A549 (cell line): ENCODE results near the gene ZNF354C. TPM values are rescaled to one million over a fixed set of nuclear protein-coding genes. Genes with fewer than 3 reads are reported as not detected.
A peak's percentile ranks its signal among the peaks of the same experiment; 100 is the strongest.

Source experiments
- ATAC-seq, 2 experiments: fragments of 200-7000 bp in 1 of 2; fragments of >200 bp in 1 of 2; cut with Nextera tagmentation in 1 of 2; cut with Tn5 transposase in 1 of 2; 3 replicates each; pipeline versions ENCODE4 v1.8.0 to v1.9.1; 2018 to 2020; ENCODE audit warnings: mild to moderate bottlenecking in 1 of 2, moderate library complexity in 1 of 2
- CTCF ChIA-PET: fragments of 300-600 bp; sonication (Branson Sonifier 250); formaldehyde crosslinking; extraction: SDS; loops from one replicate; lab custom pipeline; 2021; ENCODE audit warnings: antibody characterized with exemption, inconsistent platforms; lab: Yijun Ruan, JAX
- POLR2A ChIA-PET: fragments of 350-600 bp; formaldehyde crosslinking; extraction: SDS; loops from one replicate; lab custom pipeline; 2021; ENCODE audit warnings: antibody characterized with exemption, inconsistent platforms; lab: Yijun Ruan, JAX
- DNase-seq, 2 experiments: peaks; one replicate each; pipeline versions ENCODE4 v3.0.0 to v3.0.0-alpha.2; 2011 to 2016; ENCODE audit warnings: low read depth in 1 of 2, low spot score in 1 of 2
- FAIRE-seq: peaks from 2 replicates; lab custom pipeline; 2011; peaks lifted over from hg19 to GRCh38; lab: Jason Lieb, UNC
- H3K27ac ChIP-seq, 2 experiments: fragments of >200 bp; sonication (Bioruptor Twin); formaldehyde crosslinking; 3 replicates each; pipeline ENCODE4 v1.5.1; 2016 to 2017
- H3K4me1 ChIP-seq: fragments of >200 bp; sonication (Bioruptor Twin); formaldehyde crosslinking; 3 replicates; pipeline ENCODE4 v1.6.1; 2016
- H3K4me2 ChIP-seq: fragments of >200 bp; sonication (Bioruptor Twin); formaldehyde crosslinking; 3 replicates; pipeline ENCODE4 v1.6.1; 2016
- H3K4me3 ChIP-seq: fragments of >200 bp; sonication (Bioruptor Twin); formaldehyde crosslinking; 3 replicates; pipeline ENCODE4 v1.5.1; 2016
- H3K9me3 ChIP-seq: fragments of >200 bp; sonication (Bioruptor Twin); formaldehyde crosslinking; 3 replicates; pipeline ENCODE4 v1.6.1; 2016
- CBX8 ChIP-seq: fragments of 200-600 bp; sonication (generic); IDR thresholded peaks from 2 replicates; pipeline ENCODE4 v1.6.1; 2016
- CHD2 ChIP-seq: fragments of 150-350 bp; IDR thresholded peaks from 2 replicates; pipeline ENCODE4 v1.6.1; 2014; ENCODE audit warnings: low read length; ENCODE audit not compliant: partially characterized antibody
- CHD4 ChIP-seq: fragments of 200-600 bp; sonication (generic); IDR thresholded peaks from 2 replicates; pipeline ENCODE4 v1.6.1; 2016; ENCODE audit warnings: antibody characterized with exemption, mild to moderate bottlenecking, borderline replicate concordance
- E2F6 ChIP-seq: IDR thresholded peaks from 2 replicates; pipeline ENCODE4 v1.6.1; 2012; ENCODE audit warnings: low read depth, borderline replicate concordance
- EHF ChIP-seq: fragments of 250-450 bp; sonication (Bioruptor Pico); IDR thresholded peaks from 2 replicates; pipeline ENCODE4 v1.5.0; 2020; ENCODE audit warnings: mild to moderate bottlenecking
- EHMT2 ChIP-seq: fragments of 200-600 bp; sonication (generic); IDR thresholded peaks from 2 replicates; pipeline ENCODE4 v1.6.1; 2016; ENCODE audit warnings: antibody characterized with exemption, low read depth, mild to moderate bottlenecking, moderate library complexity
- ELK1 ChIP-seq: fragments of 150-350 bp; IDR thresholded peaks from 2 replicates; pipeline ENCODE4 v1.6.1; 2014; ENCODE audit warnings: low read depth, mild to moderate bottlenecking, low read length
- ESRRA ChIP-seq: fragments of 150-350 bp; IDR thresholded peaks from 2 replicates; pipeline ENCODE4 v1.6.1; 2014; ENCODE audit warnings: mild to moderate bottlenecking, low read length, borderline replicate concordance
- FOSL2 ChIP-seq, 2 experiments: fragments of 450-650 bp in 1 of 2; fragments of >200 bp in 1 of 2; sonication (Bioruptor Twin) in 1 of 2; formaldehyde crosslinking; IDR thresholded peaks; 2 replicates each; pipeline versions ENCODE4 v1.5.0 to v1.6.1; 2016 to 2020; ENCODE audit warnings: mild to moderate bottlenecking in 1 of 2, moderate library complexity in 1 of 2
- FOXS1 ChIP-seq: fragments of 250-450 bp; sonication (Bioruptor Pico); IDR thresholded peaks from 2 replicates; pipeline ENCODE4 v1.5.0; 2020; ENCODE audit warnings: mild to moderate bottlenecking, moderate library complexity
- HOXA7 ChIP-seq: fragments of 250-450 bp; sonication (Bioruptor Pico); IDR thresholded peaks from 2 replicates; pipeline ENCODE4 v1.5.0; 2020; ENCODE audit warnings: mild to moderate bottlenecking, moderate library complexity
- HOXB13 ChIP-seq: fragments of 250-450 bp; sonication (Bioruptor Pico); IDR thresholded peaks from 2 replicates; pipeline ENCODE4 v1.5.0; 2020; ENCODE audit warnings: low read depth, mild to moderate bottlenecking, moderate library complexity
- HOXB5 ChIP-seq: fragments of 250-450 bp; sonication (Bioruptor Pico); IDR thresholded peaks from 2 replicates; pipeline ENCODE4 v1.5.0; 2020; ENCODE audit warnings: mild to moderate bottlenecking, moderate library complexity
- JUN ChIP-seq, 2 experiments: fragments of >200 bp; sonication (Bioruptor Twin); formaldehyde crosslinking; IDR thresholded peaks; 2 replicates in 1 of 2; 3 replicates in 1 of 2; pipeline ENCODE4 v1.6.1; 2016 to 2017
- KDM1A ChIP-seq: fragments of 200-600 bp; sonication (generic); IDR thresholded peaks from 2 replicates; pipeline ENCODE4 v1.6.1; 2016; ENCODE audit warnings: low read depth, mild to moderate bottlenecking
- MAFK ChIP-seq: fragments of 450-650 bp; IDR thresholded peaks from 2 replicates; pipeline ENCODE4 v1.6.1; 2014; ENCODE audit not compliant: partially characterized antibody
- MAX ChIP-seq: IDR thresholded peaks from 2 replicates; pipeline ENCODE4 v1.6.1; 2012
- MYC ChIP-seq: IDR thresholded peaks from 2 replicates; pipeline ENCODE4 v1.6.1; 2012; ENCODE audit warnings: mild to moderate bottlenecking, inconsistent platforms, low read length, improper control_type of control experiment, borderline replicate concordance
- PHF8 ChIP-seq: fragments of 200-600 bp; sonication (generic); IDR thresholded peaks from 2 replicates; pipeline ENCODE4 v1.6.1; 2016; ENCODE audit warnings: low read depth, mild to moderate bottlenecking, antibody characterized with exemption, moderate library complexity, borderline replicate concordance
- POLR2A ChIP-seq: IDR thresholded peaks from 2 replicates; pipeline ENCODE4 v1.6.1; 2012; ENCODE audit warnings: mild to moderate bottlenecking, low read length
- POLR2AphosphoS2 ChIP-seq: conservative IDR thresholded peaks from 2 replicates; pipeline ENCODE4 v1.6.1; 2012; ENCODE audit warnings: low read length, improper control_type of control experiment, inconsistent platforms
- RAD21 ChIP-seq, 2 experiments: fragments of >200 bp in 1 of 2; sonication (Bioruptor Twin) in 1 of 2; formaldehyde crosslinking in 1 of 2; IDR thresholded peaks in 1 of 2; conservative IDR thresholded peaks in 1 of 2; 2 replicates in 1 of 2; 3 replicates in 1 of 2; pipeline ENCODE4 v1.6.1; 2012 to 2018; ENCODE audit warnings: inconsistent platforms in 1 of 2
- RARB ChIP-seq: fragments of 250-450 bp; sonication (Bioruptor Pico); IDR thresholded peaks from 2 replicates; pipeline ENCODE4 v1.8.0; 2021; ENCODE audit warnings: mild to moderate bottlenecking, moderate library complexity
- RCOR1 ChIP-seq: fragments of 150-350 bp; IDR thresholded peaks from 2 replicates; pipeline ENCODE4 v1.6.1; 2014; ENCODE audit warnings: antibody characterized with exemption, low read length, low read depth
- RFX5 ChIP-seq: fragments of 450-650 bp; IDR thresholded peaks from 2 replicates; pipeline ENCODE4 v1.7.1; 2014; ENCODE audit warnings: antibody characterized with exemption, mild to moderate bottlenecking, moderate library complexity
- USF2 ChIP-seq: fragments of 450-650 bp; IDR thresholded peaks from 2 replicates; pipeline ENCODE4 v1.6.1; 2014; ENCODE audit warnings: antibody characterized with exemption
- ZC3H11A ChIP-seq: fragments of 450-650 bp; IDR thresholded peaks from 2 replicates; pipeline ENCODE4 v1.6.1; 2014; ENCODE audit warnings: antibody characterized with exemption, mild to moderate bottlenecking
- ZFP36 ChIP-seq: fragments of 450-650 bp; IDR thresholded peaks from 2 replicates; pipeline ENCODE4 v1.6.1; 2014; ENCODE audit warnings: borderline replicate concordance; ENCODE audit not compliant: partially characterized antibody
- WGBS: methylation state at CpG from one replicate; pipeline ENCODE4 v1.1.6; 2017; ENCODE audit errors: missing lambda C conversion rate; 5-methylcytosine and 5-hydroxymethylcytosine counted together
- polyA minus RNA-seq: library from RNA; depleted of rRNA, polyadenylated mRNA; stranded (reverse); fragments of >200 nt; gene quantifications from 2 replicates; pipeline ENCODE4 v1.2.3, GENCODE V29; 2011; rRNA and poly(A)+ RNA removed
- polyA plus RNA-seq, 4 experiments: library from polyadenylated mRNA; depleted of rRNA in 3 of 4; stranded (reverse); fragments of >200 nt; fragmentation: RNase III in 1 of 4; extraction: RNeasy Plus Mini Kit Qiagen cat#74134 plus additional on column Dnase treatment in 1 of 4; gene quantifications; 2 replicates in 3 of 4; 3 replicates in 1 of 4; pipeline ENCODE4 v1.2.3, GENCODE V29; 2011 to 2017
- TF ChIP-seq, protein P1 (sequence below): fragments of 250-450 bp; sonication (Bioruptor Pico); IDR thresholded peaks from 2 replicates; pipeline ENCODE4 v1.5.0; 2021; ENCODE audit warnings: mild to moderate bottlenecking, moderate library complexity, borderline replicate concordance
- TF ChIP-seq, protein P2 (sequence below): fragments of 200-600 bp; sonication (generic); IDR thresholded peaks from 2 replicates; pipeline ENCODE4 v1.6.1; 2016; ENCODE audit warnings: antibody characterized with exemption, mild to moderate bottlenecking, moderate library complexity

Gene ZNF354C
- polyA plus RNA-seq (2011; rRNA removed) = 2.3 TPM in 2 replicates
- polyA plus RNA-seq (2012; cell fraction: cytosol; rRNA removed) = 0.32 and 0.43 TPM in 2 replicates
- polyA plus RNA-seq (2012; cell fraction: nucleus; rRNA removed) = 0.77 and 0.97 TPM in 2 replicates
- polyA plus RNA-seq (2017; fragmentation: RNase III; extraction: RNeasy Plus Mini Kit Qiagen cat#74134 plus additional on column Dnase treatment) = 1.5 to 1.8 TPM (median 1.7 TPM) in 3 replicates
- 2.1 and 2.3 TPM in 2 replicates for polyA minus RNA-seq

DNA sequence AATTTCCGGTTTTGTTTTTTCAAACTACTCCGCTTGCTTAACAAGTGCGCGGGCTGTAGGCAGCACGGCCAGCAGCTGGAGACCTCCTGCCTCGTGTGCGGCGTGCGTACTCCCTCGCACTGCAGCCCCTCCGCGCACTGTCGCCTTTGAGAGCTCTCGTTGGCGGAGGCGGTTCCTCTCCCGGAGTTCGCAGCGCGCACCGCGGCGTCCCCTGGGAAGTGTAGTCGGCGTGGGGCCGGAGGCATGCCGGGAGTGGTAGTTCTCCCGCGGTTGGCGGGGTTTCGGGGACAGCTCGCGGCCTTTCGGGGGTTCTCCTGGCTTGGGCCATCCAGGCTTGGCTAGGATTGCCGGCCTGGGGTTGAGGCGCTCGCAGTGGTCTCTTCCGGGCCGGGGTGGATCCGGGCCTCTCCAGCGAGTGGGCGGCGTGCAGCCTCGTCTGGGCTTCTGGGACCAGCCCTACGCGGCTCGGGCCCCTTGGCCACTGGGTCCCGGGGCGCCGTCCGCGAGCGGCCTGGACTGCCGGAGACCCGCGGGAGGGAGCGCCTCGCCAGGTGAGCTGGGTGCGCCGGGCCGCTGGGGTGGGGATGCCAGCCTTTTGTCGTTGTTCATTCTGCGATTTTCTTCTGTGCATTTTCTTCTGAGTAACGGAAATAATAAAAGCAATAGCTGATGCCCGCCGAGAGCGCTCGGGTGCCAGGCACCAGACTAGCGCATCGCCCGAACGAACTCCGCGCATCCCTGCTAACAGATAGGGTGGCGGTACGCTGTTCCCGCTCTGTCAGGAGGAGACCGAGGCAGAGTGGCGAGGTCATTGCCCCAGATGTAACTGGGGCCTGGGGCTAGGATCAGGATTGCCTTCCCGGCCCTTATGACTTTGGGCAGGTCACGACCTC, at the start of gene ZNF354C:
Gene ZNF354C, plus strand, starts transcription at position 258 of the 893 bp plus-strand sequence. CDS start 1,696 bp downstream, outside the sequence.
- POLR2A ChIA-PET = interaction anchor here (1.4 kb wide), 1 partner anchor 490 kb away, joined by 5 read pairs; the partner anchor contains the start of gene RUFY1
- Histone ChIP-seq H3K4me3 (peak within 1 kb of the TSS; percentile 72), H3K9me3 (peaks cover 45% of the 10 kb centered on the region), H3K4me2 (peak within 1 kb of the TSS; percentile 59), H3K4me1 (no peaks in the 10 kb centered on the region), H3K27ac (peak within 1 kb of the TSS; percentile 72 to 85)
- 35% methylated on average over 44 of the region's 81 CpGs for WGBS
- peak; percentile 99 for ATAC-seq
- DNase-seq = peak; percentile 67 to 84
- CTCF ChIA-PET = interaction anchor here (1.0 to 1.2 kb wide), 2 partner anchors 162 to 329 kb away, joined by 3 read pairs; no protein-coding TSS in a partner anchor
- FAIRE-seq = no peak
- TF ChIP-seq JUN (IDR thresholded peaks at IDR 0.05) = peak in 1 of 2 experiments; percentile 49; a peak in 1 of 5 replicates
- no peak for TF ChIP-seq ZC3H11A
- TF ChIP-seq, protein P1, sequence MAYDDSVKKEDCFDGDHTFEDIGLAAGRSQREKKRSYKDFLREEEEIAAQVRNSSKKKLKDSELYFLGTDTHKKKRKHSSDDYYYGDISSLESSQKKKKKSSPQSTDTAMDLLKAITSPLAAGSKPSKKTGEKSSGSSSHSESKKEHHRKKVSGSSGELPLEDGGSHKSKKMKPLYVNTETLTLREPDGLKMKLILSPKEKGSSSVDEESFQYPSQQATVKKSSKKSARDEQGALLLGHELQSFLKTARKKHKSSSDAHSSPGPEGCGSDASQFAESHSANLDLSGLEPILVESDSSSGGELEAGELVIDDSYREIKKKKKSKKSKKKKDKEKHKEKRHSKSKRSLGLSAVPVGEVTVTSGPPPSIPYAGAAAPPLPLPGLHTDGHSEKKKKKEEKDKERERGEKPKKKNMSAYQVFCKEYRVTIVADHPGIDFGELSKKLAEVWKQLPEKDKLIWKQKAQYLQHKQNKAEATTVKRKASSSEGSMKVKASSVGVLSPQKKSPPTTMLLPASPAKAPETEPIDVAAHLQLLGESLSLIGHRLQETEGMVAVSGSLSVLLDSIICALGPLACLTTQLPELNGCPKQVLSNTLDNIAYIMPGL (CRISPR knock-in tag) = no peak
- TF ChIP-seq RAD21 (conservative IDR thresholded peaks at IDR 0.05 in 1 of 2, IDR thresholded peaks at IDR 0.05 in 1 of 2) = no peak
- TF ChIP-seq RFX5 = no peak
- TF ChIP-seq POLR2A = peak; percentile 67
- no peak for TF ChIP-seq CBX8
- peak; percentile 96 for TF ChIP-seq MAX
- TF ChIP-seq ESRRA = no peak
- no peak for TF ChIP-seq HOXB13 (CRISPR knock-in tag)
- no peak for TF ChIP-seq HOXB5
- TF ChIP-seq CHD4 = no peak
- no peak for TF ChIP-seq FOXS1 (CRISPR knock-in tag)
- TF ChIP-seq USF2 = no peak
- TF ChIP-seq MYC = no peak
- TF ChIP-seq RCOR1 = no peak
- TF ChIP-seq POLR2AphosphoS2 = no peak
- TF ChIP-seq EHF (CRISPR knock-in tag) = no peak
- no peak for TF ChIP-seq FOSL2 (IDR thresholded peaks at IDR 0.05)
- no peak for TF ChIP-seq FOSL2 (CRISPR knock-in tag; IDR thresholded peaks at IDR 0.05)
- TF ChIP-seq RARB (CRISPR knock-in tag) = no peak
- peak; percentile 95 for TF ChIP-seq E2F6
- peak; percentile 48 for TF ChIP-seq CHD2
- TF ChIP-seq, protein P2, sequence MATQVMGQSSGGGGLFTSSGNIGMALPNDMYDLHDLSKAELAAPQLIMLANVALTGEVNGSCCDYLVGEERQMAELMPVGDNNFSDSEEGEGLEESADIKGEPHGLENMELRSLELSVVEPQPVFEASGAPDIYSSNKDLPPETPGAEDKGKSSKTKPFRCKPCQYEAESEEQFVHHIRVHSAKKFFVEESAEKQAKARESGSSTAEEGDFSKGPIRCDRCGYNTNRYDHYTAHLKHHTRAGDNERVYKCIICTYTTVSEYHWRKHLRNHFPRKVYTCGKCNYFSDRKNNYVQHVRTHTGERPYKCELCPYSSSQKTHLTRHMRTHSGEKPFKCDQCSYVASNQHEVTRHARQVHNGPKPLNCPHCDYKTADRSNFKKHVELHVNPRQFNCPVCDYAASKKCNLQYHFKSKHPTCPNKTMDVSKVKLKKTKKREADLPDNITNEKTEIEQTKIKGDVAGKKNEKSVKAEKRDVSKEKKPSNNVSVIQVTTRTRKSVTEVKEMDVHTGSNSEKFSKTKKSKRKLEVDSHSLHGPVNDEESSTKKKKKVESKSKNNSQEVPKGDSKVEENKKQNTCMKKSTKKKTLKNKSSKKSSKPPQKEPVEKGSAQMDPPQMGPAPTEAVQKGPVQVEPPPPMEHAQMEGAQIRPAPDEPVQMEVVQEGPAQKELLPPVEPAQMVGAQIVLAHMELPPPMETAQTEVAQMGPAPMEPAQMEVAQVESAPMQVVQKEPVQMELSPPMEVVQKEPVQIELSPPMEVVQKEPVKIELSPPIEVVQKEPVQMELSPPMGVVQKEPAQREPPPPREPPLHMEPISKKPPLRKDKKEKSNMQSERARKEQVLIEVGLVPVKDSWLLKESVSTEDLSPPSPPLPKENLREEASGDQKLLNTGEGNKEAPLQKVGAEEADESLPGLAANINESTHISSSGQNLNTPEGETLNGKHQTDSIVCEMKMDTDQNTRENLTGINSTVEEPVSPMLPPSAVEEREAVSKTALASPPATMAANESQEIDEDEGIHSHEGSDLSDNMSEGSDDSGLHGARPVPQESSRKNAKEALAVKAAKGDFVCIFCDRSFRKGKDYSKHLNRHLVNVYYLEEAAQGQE = no peak
- peak; percentile 26; the same call in 1 of the 2 replicates for TF ChIP-seq PHF8
- TF ChIP-seq HOXA7 (CRISPR knock-in tag) = no peak
- TF ChIP-seq MAFK = no peak
- no peak for TF ChIP-seq EHMT2
- TF ChIP-seq ZFP36 = no peak
- no peak for TF ChIP-seq ELK1
- TF ChIP-seq KDM1A = no peak
